ENCODE data around the gene B4GALT3.

DNA sequence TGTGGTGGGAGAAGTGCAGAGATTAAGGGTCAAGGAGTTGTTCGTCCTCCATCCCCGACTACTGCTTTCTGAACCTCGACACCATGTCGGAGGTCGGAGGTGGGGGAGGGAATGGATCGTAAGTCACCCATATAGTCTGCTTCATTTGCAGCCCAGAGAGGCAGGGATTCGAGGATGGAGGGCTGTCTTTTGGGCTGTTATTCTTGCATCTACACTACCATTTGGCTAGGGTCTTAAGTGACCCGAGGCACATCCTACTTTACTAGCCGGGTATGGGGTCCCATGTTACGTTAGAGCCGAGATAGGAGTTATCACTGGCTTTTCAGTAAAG is 17.4 kb downstream of the B4GALT3 start:
- no peak for TF ChIP-seq EZH2 (IDR thresholded peaks at IDR 0.05; ENCODE audit: borderline replicate concordance, low read length)
- TF ChIP-seq, protein P1, sequence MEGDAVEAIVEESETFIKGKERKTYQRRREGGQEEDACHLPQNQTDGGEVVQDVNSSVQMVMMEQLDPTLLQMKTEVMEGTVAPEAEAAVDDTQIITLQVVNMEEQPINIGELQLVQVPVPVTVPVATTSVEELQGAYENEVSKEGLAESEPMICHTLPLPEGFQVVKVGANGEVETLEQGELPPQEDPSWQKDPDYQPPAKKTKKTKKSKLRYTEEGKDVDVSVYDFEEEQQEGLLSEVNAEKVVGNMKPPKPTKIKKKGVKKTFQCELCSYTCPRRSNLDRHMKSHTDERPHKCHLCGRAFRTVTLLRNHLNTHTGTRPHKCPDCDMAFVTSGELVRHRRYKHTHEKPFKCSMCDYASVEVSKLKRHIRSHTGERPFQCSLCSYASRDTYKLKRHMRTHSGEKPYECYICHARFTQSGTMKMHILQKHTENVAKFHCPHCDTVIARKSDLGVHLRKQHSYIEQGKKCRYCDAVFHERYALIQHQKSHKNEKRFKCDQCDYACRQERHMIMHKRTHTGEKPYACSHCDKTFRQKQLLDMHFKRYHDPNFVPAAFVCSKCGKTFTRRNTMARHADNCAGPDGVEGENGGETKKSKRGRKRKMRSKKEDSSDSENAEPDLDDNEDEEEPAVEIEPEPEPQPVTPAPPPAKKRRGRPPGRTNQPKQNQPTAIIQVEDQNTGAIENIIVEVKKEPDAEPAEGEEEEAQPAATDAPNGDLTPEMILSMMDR (conservative IDR thresholded peaks at IDR 0.05 in 1 of 2, IDR thresholded peaks at IDR 0.05 in 1 of 2; ENCODE audit: extremely low read depth in 1 of 2, insufficient read depth in 1 of 2, low read depth in 1 of 2, low read length in 2 of 2) = no peak
